Measurements from ENCODE around the gene ADGRL3. TPM values are rescaled to one million over a fixed set of nuclear protein-coding genes. Genes with fewer than 3 reads are reported as not detected.

The ADGRL3 gene
- total RNA-seq, 3 donors from 2014 or later: not detected

DNA sequence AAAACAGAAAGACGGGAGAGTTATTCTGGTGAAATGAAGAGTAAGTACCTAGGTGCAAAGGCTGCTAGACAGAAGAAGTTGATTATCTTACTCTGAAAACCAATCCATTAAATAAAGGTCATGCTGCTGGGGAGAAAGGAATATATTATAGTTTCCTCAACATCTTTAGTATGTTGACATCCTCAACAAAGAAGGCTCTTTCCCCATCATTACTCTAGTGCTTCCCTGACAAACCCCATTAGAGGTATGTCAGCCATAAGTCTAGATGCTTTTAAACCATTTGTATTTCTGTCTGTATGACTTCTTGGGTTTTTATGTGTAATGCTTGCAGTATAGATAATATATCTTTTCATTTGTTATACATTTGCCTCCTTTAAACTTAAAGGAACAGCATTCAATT is 75.9 kb downstream of the ADGRL3 start:
- H3K4me3 Mint-ChIP-seq: no peak overlapping the region
- no peaks in the 10 kb centered on the region for H3K27me3 Mint-ChIP-seq (ENCODE audit: low read depth)
- H3K36me3 Mint-ChIP-seq (ENCODE audit: insufficient read depth): no peaks in the 10 kb centered on the region
- ATAC-seq: no peak
- no peak for DNase-seq
- H3K9me3 Mint-ChIP-seq: peaks cover 4% of the 10 kb centered on the region
- no peaks in the 10 kb centered on the region for H3K4me1 Mint-ChIP-seq (ENCODE audit: low read depth)

DNA sequence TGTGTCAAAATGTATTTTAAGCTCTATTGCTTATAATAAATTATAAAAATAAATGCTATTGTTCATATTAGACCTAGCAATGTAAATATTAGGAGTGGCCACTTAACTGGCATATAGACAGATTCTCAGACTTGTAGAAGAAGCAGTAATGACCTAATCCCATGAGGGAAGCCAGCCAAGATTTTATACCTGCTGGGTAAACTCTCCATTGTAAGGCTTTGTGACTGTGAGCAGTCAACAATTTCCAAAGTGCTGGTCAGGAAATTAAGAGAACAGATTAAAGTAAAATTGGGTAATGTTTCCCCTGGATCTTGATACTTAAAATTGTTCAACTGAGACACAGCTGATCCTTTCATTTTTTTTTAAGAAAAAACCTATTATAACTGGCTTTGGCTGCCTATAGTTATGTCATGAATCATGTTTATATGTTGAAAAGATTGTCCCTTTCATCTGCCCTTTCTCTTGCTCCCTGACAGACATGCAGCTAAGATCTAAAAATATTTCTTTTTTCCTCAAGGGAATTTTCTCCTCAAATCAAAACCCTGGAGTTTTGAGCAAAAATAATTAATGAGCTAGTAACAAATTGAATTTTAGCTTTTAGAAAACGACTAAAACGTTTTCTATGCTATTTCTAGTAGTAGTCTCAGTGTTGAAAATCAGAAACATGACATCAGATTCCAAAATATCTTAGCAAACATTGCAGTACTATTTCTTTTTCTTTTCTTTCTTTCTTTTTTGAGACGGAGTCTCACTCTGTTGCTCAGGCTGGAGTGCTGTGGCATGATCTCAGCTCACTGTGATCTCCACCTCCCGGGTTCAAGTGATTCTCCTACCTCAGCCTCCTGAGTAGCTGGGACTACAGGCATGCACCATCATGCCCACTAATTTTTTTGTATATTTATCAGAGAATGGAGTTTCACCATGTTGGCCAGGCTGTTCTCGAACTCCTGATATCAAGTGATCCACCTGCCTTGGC is 77.9 kb downstream of the ADGRL3 start:
- peaks cover 6% of the 10 kb centered on the region for H3K9me3 Mint-ChIP-seq
- H3K4me3 Mint-ChIP-seq: no peak overlapping the region
- DNase-seq: no peak
- ATAC-seq: no peak
- H3K4me1 Mint-ChIP-seq (ENCODE audit: low read depth): no peaks in the 10 kb centered on the region
- H3K27me3 Mint-ChIP-seq (ENCODE audit: low read depth): no peaks in the 10 kb centered on the region
- H3K36me3 Mint-ChIP-seq (ENCODE audit: insufficient read depth): no peaks in the 10 kb centered on the region

GRCh38 chr4:61292322-61292721 is 92.2 kb downstream of the ADGRL3 start:
- Mint-ChIP-seq H3K9me3 (peaks cover 2% of the 10 kb centered on the region), H3K36me3 (ENCODE audit: insufficient read depth) (no peaks in the 10 kb centered on the region), H3K4me1 (ENCODE audit: low read depth) (no peaks in the 10 kb centered on the region), H3K27me3 (ENCODE audit: low read depth) (no peaks in the 10 kb centered on the region), H3K4me3 (no peak overlapping the region)
- no peak for ATAC-seq
- no peak for DNase-seq

GRCh38 chr4:61293707-61294400 is 93.7 kb downstream of the ADGRL3 start:
- Mint-ChIP-seq H3K4me1 (ENCODE audit: low read depth) (no peaks in the 10 kb centered on the region), H3K4me3 (no peak overlapping the region)
- DNase-seq: no peak

DNA sequence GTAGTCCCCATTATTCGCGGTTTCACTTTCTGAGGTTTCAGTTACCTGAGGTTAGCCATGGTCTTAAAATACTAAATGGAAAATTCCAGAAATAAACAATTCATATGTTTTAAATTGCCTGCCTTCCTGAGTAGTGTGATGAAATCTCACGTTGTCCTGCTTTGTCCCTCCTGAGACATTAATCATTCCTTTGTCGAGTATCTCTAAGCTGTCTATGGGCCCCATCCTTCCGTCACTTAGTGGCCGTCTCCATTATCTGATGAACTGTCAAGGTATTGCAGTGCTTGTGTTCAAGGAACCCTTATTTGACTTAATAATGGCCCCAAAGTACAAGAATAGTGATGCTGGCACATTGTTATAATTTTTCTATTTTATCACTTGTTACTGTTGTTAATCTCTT is 94.8 kb downstream of the ADGRL3 start:
- Mint-ChIP-seq H3K27me3 (ENCODE audit: low read depth) (no peaks in the 10 kb centered on the region), H3K36me3 (ENCODE audit: insufficient read depth) (no peaks in the 10 kb centered on the region), H3K4me1 (ENCODE audit: low read depth) (no peaks in the 10 kb centered on the region), H3K9me3 (peaks cover 2% of the 10 kb centered on the region), H3K4me3 (no peak overlapping the region)
- DNase-seq (no peak), ATAC-seq (no peak)

More at GRCh38 chr4:61293707-61294400, 93.7 kb downstream of the ADGRL3 start:
- no peak for ATAC-seq
- H3K36me3 Mint-ChIP-seq (ENCODE audit: insufficient read depth): no peaks in the 10 kb centered on the region
- H3K27me3 Mint-ChIP-seq (ENCODE audit: low read depth): no peaks in the 10 kb centered on the region
- H3K9me3 Mint-ChIP-seq: peaks cover 2% of the 10 kb centered on the region

- no peak overlapping the region for H3K4me3 Mint-ChIP-seq
- no peak for DNase-seq
- no peaks in the 10 kb centered on the region for H3K36me3 Mint-ChIP-seq (ENCODE audit: insufficient read depth)
Measured at GRCh38 chr4:61296144-61296543, 96.0 kb downstream of the ADGRL3 start.

DNA sequence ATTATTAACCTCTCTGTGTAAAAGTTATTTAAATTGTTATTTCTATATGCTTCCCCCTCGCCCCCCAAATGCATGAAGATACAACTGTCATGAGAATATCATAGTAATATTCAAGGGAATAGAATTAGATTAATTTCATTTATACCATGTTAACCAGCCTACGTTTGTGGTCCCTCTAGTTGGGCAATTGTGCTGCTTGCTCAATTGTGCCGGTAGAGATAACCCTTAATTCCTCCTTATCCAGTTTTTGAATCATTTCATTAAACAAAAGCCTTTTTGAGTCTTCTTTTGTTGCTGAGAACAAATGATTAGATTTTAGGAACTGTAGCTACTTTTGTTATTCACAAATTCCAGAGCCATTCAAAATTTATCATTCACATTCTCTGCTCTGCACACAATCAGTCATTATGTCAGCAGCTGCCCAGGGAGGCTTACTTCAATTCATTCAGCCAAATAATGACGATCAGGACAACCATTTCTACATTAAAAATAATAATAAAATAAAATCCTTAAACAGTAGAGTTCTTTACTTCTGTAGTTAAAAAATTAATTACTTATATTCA is 98.1 kb downstream of the ADGRL3 start:
- no peak overlapping the region for H3K4me3 Mint-ChIP-seq

More at GRCh38 chr4:61296144-61296543, 96.0 kb downstream of the ADGRL3 start:
- H3K9me3 Mint-ChIP-seq: peaks cover 2% of the 10 kb centered on the region
- no peaks in the 10 kb centered on the region for H3K27me3 Mint-ChIP-seq (ENCODE audit: low read depth)
- no peaks in the 10 kb centered on the region for H3K4me1 Mint-ChIP-seq (ENCODE audit: low read depth)
- ATAC-seq: no peak

GRCh38 chr4:61299316-61299715 is 99.2 kb downstream of the ADGRL3 start:
- H3K4me3 Mint-ChIP-seq: no peak overlapping the region
- H3K9me3 Mint-ChIP-seq: no peaks in the 10 kb centered on the region
- no peaks in the 10 kb centered on the region for H3K36me3 Mint-ChIP-seq (ENCODE audit: insufficient read depth)
- H3K4me1 Mint-ChIP-seq (ENCODE audit: low read depth): no peaks in the 10 kb centered on the region
- H3K27me3 Mint-ChIP-seq (ENCODE audit: low read depth): no peaks in the 10 kb centered on the region
- ATAC-seq (no peak), DNase-seq (no peak)

More for the DNA sequence above, 98.1 kb downstream of the ADGRL3 start:
- Mint-ChIP-seq H3K9me3 (no peaks in the 10 kb centered on the region), H3K27me3 (ENCODE audit: low read depth) (no peaks in the 10 kb centered on the region), H3K36me3 (ENCODE audit: insufficient read depth) (no peaks in the 10 kb centered on the region), H3K4me1 (ENCODE audit: low read depth) (no peaks in the 10 kb centered on the region)
- no peak for DNase-seq
- no peak for ATAC-seq

DNA sequence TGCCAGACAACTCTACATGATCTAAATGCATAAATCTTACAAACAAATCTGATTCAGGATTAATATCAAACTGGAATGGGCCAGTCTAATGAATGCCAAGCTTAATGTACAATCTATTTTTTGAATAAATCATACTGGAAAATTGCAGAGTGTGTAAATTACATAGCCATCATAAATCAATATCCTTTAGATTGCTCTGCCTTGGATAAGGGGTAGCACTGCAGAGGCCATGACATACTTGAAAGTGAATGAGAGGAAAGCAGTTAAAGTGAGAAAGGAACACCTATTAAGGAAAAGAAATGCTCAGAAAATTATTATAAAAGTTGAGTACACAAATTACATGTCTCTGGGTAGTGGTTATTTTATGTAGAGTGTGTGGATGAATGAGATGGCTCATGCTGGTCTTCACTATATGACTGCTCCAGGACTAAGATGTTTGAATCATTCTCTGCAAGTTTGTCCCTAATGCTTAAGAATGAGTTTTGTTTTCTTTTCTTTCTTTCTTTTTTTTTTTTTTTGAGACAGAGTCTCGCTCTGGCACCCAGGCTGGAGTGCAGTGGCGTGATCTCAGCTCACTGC is 100.2 kb downstream of the ADGRL3 start:
- Mint-ChIP-seq H3K4me3 (no peak overlapping the region), H3K36me3 (ENCODE audit: insufficient read depth) (no peaks in the 10 kb centered on the region), H3K4me1 (ENCODE audit: low read depth) (no peaks in the 10 kb centered on the region), H3K27me3 (ENCODE audit: low read depth) (no peaks in the 10 kb centered on the region), H3K9me3 (no peaks in the 10 kb centered on the region)
- no peak for ATAC-seq
- no peak for DNase-seq

- no peaks in the 10 kb centered on the region for H3K4me1 Mint-ChIP-seq (ENCODE audit: low read depth)
- no peaks in the 10 kb centered on the region for H3K36me3 Mint-ChIP-seq (ENCODE audit: insufficient read depth)
- H3K9me3 Mint-ChIP-seq: no peaks in the 10 kb centered on the region
- H3K4me3 Mint-ChIP-seq: no peak overlapping the region
- H3K27me3 Mint-ChIP-seq (ENCODE audit: low read depth): no peaks in the 10 kb centered on the region
- no peak for DNase-seq
- ATAC-seq: no peak
Measured at GRCh38 chr4:61301271-61301670, 101.1 kb downstream of the ADGRL3 start.

GRCh38 chr4:61308033-61308432 is 107.9 kb downstream of the ADGRL3 start:
- no peak for ATAC-seq
- Mint-ChIP-seq H3K9me3 (peaks cover 7% of the 10 kb centered on the region), H3K4me3 (no peak overlapping the region), H3K4me1 (ENCODE audit: low read depth) (no peaks in the 10 kb centered on the region), H3K27me3 (ENCODE audit: low read depth) (no peaks in the 10 kb centered on the region), H3K36me3 (ENCODE audit: insufficient read depth) (no peaks in the 10 kb centered on the region)
- DNase-seq: no peak

DNA sequence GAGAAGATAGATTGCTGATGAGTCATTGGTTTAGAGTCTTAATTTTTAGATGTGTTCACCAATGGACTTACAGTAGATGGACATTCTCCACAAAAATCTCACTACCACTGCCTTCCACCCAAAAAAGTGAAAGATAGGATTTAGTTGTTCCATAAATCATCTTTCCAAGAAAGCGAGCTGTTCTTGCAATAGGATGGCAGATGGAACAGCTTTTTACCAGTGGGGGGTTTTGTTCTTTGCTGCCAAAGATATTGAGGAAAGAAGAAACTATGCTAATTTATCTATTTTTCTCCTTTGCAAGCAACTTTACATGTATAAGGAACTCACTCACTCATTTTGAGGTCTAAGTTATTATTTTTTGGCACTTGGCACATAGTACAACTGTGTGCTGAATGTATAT is 109.5 kb downstream of the ADGRL3 start:
- Mint-ChIP-seq H3K27me3 (ENCODE audit: low read depth) (no peaks in the 10 kb centered on the region), H3K4me1 (ENCODE audit: low read depth) (no peaks in the 10 kb centered on the region), H3K36me3 (ENCODE audit: insufficient read depth) (no peaks in the 10 kb centered on the region), H3K9me3 (peaks cover 14% of the 10 kb centered on the region), H3K4me3 (no peak overlapping the region)
- DNase-seq (no peak), ATAC-seq (no peak)

DNA sequence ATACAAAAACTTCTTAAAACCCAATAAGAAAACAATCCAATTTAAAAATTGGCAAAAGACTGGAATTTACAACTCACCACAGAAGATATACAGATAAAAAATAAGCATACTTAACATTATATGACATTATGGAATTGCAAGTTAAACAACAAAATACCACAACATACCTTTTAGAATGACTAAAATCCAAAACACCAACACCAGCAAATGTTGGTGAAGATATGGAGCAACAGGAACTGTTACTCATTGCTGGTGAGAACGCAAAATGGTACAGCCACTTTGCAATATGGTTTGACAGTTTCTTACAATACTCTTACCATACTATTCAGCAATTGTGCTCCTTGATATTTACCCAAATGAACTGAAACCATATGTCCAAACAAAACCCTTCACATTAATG is 112.4 kb downstream of the ADGRL3 start:
- no peak overlapping the region for H3K4me3 Mint-ChIP-seq
- no peaks in the 10 kb centered on the region for H3K27me3 Mint-ChIP-seq (ENCODE audit: low read depth)
- no peak for ATAC-seq
- peaks cover 19% of the 10 kb centered on the region for H3K9me3 Mint-ChIP-seq
- no peaks in the 10 kb centered on the region for H3K36me3 Mint-ChIP-seq (ENCODE audit: insufficient read depth)
- H3K4me1 Mint-ChIP-seq (ENCODE audit: low read depth): no peaks in the 10 kb centered on the region
- no peak for DNase-seq

DNA sequence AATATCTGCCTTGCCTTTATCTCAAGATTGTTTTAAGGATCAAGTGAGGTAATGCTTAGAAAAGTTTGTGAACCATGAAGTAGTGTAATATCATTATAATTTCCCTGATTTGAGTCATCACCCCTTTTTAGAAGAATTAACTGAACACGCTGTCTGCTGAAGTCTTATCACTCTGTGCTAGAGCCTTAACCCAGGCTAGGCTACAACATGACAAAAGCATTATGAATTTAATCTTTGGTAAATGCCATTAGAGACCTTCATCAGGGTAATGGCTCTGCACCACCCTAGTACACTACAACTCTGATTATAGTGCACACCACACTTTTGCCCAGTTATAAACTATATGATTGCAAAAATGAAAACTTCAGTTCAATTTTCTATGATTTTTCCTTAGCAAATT is 118.3 kb downstream of the ADGRL3 start:
- no peak for DNase-seq
- Mint-ChIP-seq H3K4me1 (ENCODE audit: low read depth) (no peaks in the 10 kb centered on the region), H3K4me3 (no peak overlapping the region), H3K36me3 (ENCODE audit: insufficient read depth) (no peaks in the 10 kb centered on the region), H3K9me3 (peaks cover 23% of the 10 kb centered on the region), H3K27me3 (ENCODE audit: low read depth) (no peaks in the 10 kb centered on the region)
- no peak for ATAC-seq

Measured in activated T-cell treated with anti-CD3 and anti-CD28 coated beads, Interleukin-2, amount 50 U/mL, for 4 hours (primary cell).